Body of pancreas (tissue), 4 donors: Measurements from ENCODE around the gene ABHD3.

Source experiments
- CTCF ChIP-seq, 7 experiments: fragments of 450-650 bp in 4 of 7; fragments of 200-600 bp in 3 of 7; sonication (generic) in 3 of 7; IDR thresholded peaks; one replicate each; pipeline ENCODE4 v1.5.1; 2016 to 2019; ENCODE audit warnings: antibody characterized with exemption in 7 of 7
- POLR2A ChIP-seq, 3 donors: fragments of 450-650 bp; IDR thresholded peaks; one replicate each; pipeline ENCODE4 v1.6.1; 2016; ENCODE audit warnings: antibody characterized with exemption in 3 of 3, mild to moderate bottlenecking in 2 of 3

- TF ChIP-seq CTCF (IDR thresholded peaks at IDR 0.05) (no peak), POLR2A (IDR thresholded peaks at IDR 0.05) (no peak)
Observed at GRCh38 chr18:21632393-21632792, 72.2 kb downstream of the ABHD3 start.
